Brain microvascular endothelial cell (primary cell): ENCODE data around the gene MICAL2.

Experiments used
- DNase-seq: peaks from one replicate; pipeline ENCODE4 v3.0.0-alpha.2; 2020
- H3K27ac ChIP-seq: fragments of 250-450 bp; sonication (Bioruptor Pico); 2 replicates; pipeline ENCODE4 v1.5.1; 2020; ENCODE audit warnings: mild to moderate bottlenecking, moderate library complexity
- H3K27me3 ChIP-seq: fragments of 250-450 bp; sonication (Bioruptor Pico); replicated peaks from 2 replicates; pipeline ENCODE4 v1.5.1; 2020; ENCODE audit warnings: mild to moderate bottlenecking
- H3K36me3 ChIP-seq: fragments of 250-450 bp; sonication (Bioruptor Pico); replicated peaks from 2 replicates; pipeline ENCODE4 v1.5.1; 2020; ENCODE audit warnings: mild to moderate bottlenecking
- H3K4me3 ChIP-seq: 2 replicates; pipeline ENCODE4 v1.5.1; 2011; ENCODE audit warnings: low read depth, mild to moderate bottlenecking, control low read depth, low read length, moderate library complexity
- in situ Hi-C: cut with HindIII; loops from 2 replicates; pipeline ENCODE4 v1.10.0; 2017; ENCODE audit warnings: low sequenced_read_pairs, low pct_ligation_motif_present
- TF ChIP-seq, protein P1 (sequence below): IDR thresholded peaks from 2 replicates; pipeline ENCODE4 v1.5.1; 2011; ENCODE audit warnings: low read depth, mild to moderate bottlenecking, moderate library complexity, low read length, control low read depth, inconsistent platforms; ENCODE audit errors: missing control alignments

The MICAL2 gene

DNA sequence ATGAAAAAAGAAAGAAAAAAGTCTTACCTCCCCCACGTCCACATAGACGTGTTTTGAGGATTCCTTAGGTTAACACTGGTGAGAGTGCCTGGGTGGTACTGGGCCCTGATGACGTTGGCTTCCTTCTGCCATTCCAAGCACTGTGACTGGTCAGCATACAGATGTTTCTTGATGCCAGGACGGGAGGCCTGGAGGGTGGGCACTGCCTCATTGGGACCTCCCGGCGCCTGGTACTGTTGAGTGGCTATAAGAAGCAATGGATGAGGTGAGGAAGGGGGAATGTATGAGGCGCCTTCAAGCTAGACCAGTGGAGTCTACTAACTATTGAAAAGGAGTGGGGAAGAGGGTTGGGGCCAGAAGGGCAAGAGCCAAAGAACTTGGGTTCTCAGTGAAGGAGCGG is 45.3 kb downstream of the MICAL2 start:
- H3K27me3 ChIP-seq, result no peaks in the 10 kb centered on the region
- in situ Hi-C loops, result no loop called here
- no peak for DNase-seq
- H3K4me3 ChIP-seq, result no peak overlapping the region
- H3K27ac ChIP-seq, result no peak overlapping the region
- TF ChIP-seq, protein P1, sequence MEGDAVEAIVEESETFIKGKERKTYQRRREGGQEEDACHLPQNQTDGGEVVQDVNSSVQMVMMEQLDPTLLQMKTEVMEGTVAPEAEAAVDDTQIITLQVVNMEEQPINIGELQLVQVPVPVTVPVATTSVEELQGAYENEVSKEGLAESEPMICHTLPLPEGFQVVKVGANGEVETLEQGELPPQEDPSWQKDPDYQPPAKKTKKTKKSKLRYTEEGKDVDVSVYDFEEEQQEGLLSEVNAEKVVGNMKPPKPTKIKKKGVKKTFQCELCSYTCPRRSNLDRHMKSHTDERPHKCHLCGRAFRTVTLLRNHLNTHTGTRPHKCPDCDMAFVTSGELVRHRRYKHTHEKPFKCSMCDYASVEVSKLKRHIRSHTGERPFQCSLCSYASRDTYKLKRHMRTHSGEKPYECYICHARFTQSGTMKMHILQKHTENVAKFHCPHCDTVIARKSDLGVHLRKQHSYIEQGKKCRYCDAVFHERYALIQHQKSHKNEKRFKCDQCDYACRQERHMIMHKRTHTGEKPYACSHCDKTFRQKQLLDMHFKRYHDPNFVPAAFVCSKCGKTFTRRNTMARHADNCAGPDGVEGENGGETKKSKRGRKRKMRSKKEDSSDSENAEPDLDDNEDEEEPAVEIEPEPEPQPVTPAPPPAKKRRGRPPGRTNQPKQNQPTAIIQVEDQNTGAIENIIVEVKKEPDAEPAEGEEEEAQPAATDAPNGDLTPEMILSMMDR, result no peak
- peaks cover 63% of the 10 kb centered on the region for H3K36me3 ChIP-seq

DNA sequence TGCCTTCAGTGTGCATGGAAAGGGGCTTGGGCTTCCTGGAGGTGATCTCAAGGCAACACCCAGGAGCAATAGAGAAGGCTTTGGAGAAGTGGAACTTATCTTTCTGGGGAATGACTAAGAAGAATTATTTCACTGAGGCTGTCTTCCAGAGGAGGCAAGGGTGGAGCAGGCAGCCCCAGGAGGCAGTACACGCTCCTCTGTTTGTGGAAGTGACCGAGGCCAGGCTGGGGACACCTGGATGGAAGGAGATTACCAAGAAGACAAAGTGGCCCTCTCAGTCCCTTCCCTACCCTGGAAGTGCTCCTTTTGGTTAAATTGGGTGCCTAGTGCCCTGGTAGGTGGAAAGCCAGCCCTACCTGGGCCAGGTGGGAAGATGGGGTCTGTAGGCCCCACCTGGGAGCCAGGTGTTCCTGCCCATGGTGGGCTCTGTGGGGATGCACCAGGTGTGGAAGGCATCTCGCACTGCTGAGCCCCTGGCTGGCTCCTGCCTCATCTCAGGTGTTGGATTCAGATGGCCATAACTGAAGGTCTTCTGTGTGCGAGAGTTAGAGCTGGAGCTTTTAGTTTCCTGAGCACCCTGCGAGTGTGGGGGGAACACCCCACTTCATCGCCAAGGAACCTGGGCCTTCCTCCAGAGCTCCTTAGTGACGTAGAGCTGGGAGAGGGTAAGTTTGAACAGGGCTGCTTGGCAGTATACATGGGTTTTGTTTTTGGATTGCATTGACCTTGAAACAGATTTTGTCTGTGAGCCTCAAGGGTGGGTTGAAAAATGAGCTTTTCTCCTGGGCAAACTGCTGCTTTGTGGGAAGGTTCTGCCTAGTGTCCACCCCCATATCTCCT is 46.1 kb downstream of the MICAL2 start:
- DNase-seq, result no peak
- H3K27me3 ChIP-seq, result no peaks in the 10 kb centered on the region
- H3K27ac ChIP-seq, result peak overlapping the region; percentile 95
- H3K4me3 ChIP-seq, result no peak overlapping the region
- in situ Hi-C loops, result no loop called here
- H3K36me3 ChIP-seq, result peaks cover 66% of the 10 kb centered on the region
- TF ChIP-seq, protein P1, result no peak

DNA sequence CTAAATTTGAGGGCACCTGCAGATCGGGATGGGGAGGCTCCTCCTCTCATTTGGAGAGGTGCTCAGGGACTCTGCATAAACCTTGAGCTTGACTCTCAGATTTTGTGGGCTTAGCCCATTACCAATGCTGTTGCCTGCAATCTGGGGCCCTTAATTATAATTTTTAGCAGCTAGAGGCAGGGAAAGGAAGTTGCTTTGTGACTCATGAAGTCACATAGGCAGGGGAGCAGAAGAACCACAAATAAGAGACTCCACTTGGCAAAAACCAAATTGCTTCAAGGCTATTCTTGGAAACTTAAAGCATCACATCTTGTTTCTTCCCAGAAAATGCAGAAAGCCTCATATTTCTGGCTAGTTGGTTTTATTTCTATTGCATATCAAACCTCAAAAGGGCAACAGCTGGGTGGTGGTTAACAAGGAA is 46.9 kb downstream of the MICAL2 start:
- TF ChIP-seq, protein P1, result no peak
- DNase-seq, result no peak
- Histone ChIP-seq H3K4me3 (no peak overlapping the region), H3K27me3 (no peaks in the 10 kb centered on the region), H3K27ac (peak overlapping the region; percentile 95), H3K36me3 (peaks cover 74% of the 10 kb centered on the region)
- in situ Hi-C loops, result no loop called here

DNA sequence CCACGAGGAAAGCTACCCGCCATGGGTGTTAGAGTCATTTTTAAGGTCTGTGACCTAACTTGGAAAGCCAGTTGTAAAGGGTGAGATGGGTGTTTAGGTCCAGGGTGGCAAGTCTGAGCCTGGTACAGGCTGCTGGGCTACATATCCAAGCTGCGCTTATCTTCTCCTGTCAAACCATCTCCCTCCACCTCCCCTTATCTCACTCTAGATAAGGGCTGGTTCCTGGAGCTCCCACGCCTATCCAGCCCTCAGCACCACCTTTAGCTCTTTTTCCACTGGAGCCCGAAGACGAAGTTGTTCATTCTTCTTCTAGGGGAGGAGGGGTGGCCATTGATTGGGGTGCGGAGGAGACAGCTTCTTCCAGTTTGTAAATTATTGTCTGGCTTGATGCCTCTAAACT is 48.5 kb downstream of the MICAL2 start:
- H3K27ac ChIP-seq, result peak overlapping the region; percentile 95
- no peaks in the 10 kb centered on the region for H3K27me3 ChIP-seq
- in situ Hi-C loops, result no loop called here
- H3K36me3 ChIP-seq, result peaks cover 78% of the 10 kb centered on the region
- DNase-seq, result no peak
- TF ChIP-seq, protein P1, result no peak
- no peak overlapping the region for H3K4me3 ChIP-seq

DNA sequence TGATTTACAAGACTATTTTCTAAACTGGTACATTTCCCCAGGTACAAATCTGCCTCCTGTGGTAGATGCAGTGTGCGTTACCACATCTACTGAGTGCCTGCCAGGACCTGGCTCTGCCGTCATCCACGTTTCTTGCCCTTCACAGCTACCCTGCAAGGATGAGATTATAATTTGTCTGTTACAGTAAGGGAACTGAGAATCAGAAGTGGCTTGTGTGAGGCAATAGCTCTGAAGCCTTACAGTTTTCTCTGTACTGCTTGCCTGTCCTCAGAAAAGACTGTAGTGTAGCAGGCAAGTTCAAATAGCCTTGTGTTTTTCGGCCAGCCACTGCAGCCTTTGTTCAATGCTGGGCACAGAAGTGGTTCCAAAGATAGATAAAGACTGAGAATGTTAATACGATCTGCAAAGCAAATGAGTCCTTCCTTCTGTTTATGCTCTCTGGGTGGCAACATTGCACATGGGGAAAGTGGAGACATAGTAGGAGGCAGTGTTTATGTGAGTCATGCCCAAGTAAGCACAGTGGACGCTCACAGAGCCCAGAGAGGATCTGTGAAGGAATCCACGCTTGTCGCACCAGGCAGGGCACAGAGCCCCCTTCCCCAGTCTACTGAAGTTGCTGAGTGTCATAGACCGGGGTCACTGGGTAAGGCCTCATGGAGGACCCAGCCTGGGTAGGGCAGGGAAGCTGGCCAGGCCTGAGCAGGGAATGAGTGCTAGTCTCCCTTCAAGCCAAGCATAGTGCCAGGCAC is 49.1 kb downstream of the MICAL2 start:
- Histone ChIP-seq H3K4me3 (no peak overlapping the region), H3K36me3 (peaks cover 78% of the 10 kb centered on the region), H3K27ac (peak overlapping the region; percentile 95), H3K27me3 (no peaks in the 10 kb centered on the region)
- in situ Hi-C loops, result no loop called here
- TF ChIP-seq, protein P1, result no peak
- DNase-seq, result peak; percentile 77
